NCI-H146 treated with DMSO at 0.1 percent for 48 hours (cell line): ENCODE data around the gene EMID1.

ENCODE experiments used
- DNase-seq: peaks from one replicate; lab custom pipeline; 2025; ENCODE audit not compliant: unreplicated experiment; lab: John Stamatoyannopoulos, UW

The EMID1 gene

GRCh38 chr22:29194184-29194583, 11.5 kb upstream of the EMID1 start:
- DNase-seq, result no peak

DNA sequence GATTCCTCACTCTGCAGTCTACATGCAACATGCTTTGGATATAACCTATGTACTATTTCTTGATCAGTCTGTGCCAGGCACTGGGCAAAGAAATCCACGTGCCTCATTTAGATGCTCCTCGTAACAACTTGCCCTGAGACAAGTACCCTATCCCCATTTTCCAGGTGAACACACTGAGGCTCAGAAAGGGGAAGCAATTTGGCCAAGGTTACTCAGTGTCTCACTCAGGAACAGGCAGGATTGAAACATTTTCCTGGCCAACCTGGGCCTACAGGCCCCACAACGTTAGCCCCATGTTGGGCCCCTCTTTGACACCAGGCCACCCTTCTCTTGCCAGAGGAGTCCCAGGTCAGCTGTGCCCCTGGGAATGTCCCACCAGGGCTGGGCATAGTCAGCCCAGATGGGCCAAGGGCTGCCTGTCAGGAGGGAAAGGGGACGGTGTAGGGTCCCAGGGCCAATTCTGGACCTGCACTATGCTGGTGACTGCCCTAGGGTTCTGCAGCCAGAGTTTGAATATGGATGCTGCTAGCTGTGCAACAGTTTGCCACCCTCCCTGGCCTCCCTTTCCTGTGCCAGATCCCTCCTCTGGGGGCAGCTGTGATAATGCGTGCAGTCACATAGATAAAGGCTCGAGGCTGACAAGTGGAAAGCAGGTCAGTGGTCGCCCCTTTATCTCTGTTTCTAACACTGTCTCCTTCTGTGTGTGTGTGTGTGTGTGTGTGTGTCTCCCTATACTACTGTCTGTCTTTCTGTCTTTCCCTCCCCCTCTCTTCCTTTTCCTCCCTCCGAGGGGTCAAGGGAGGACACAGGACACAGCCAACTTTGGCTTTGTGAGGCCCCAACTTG, 10.4 kb upstream of the EMID1 start:
- DNase-seq, result no peak

DNA sequence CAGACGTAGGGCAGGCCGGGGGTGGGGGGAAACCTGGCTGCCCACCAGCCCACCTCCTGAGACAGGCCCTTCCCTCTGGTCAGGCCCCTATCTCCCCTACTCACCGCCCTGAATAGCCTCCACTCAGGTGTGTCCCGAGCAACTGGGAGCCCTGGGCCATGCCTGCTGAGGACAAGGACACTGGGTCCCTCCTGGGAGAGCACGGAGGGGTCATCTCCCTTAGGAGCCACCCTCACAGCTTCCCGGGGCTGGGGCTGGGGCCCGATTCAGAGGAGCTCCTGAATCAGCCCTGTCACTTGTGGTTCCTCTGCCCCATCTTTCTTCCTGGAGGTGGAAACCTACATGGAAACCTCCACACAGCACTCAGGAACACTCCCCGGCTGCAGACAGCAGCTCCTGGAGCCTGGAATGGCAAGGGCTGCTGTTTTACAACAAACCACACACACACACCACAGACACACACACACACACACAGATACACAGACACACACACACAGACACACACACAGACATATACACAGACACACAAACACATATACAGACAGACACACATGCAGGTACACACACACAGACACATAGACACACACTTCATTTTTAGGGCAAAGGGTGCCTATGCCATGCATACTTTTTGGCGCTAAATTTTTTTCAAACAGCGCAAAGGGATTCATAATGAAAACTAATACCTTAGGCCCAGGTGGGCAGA, 9.6 kb upstream of the EMID1 start:
- DNase-seq, result no peak

DNA sequence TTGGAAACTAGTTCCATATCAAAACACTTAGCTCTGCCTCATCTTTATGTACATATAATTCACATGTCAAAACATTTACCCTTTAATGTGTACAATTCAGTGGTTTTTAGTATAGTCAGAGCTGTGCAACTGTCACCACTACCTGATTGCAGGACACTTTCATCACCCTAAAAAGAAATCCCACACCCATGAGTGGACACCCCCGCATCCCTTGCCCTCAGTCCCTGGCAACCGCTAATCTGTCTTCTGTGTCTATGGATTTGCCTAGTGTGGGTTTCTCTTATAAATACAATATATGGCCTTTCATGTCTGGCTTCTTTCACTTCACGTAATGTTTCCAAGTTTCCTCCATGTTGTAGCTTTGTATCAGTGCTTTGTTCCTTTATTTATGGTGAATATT, 8.6 kb upstream of the EMID1 start:
- no peak for DNase-seq

DNA sequence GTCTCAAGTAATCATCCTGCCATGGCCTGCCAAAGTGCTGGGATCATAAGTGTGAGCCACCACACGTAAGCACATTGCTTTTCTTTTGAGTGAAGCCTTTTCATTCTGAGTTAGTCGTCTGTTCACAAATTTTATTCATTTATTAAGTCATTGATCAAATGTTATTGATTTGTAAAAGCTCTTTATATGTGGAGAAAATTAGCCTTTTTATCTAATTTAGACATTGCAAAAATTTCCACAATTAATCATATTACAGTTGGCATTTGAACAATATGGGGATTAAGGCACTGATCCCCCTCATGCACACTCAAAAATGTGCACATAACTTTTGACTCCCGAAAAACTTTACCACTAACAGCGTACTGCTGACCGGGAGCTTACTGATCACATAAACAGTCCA, 7.5 kb upstream of the EMID1 start:
- no peak for DNase-seq

DNA sequence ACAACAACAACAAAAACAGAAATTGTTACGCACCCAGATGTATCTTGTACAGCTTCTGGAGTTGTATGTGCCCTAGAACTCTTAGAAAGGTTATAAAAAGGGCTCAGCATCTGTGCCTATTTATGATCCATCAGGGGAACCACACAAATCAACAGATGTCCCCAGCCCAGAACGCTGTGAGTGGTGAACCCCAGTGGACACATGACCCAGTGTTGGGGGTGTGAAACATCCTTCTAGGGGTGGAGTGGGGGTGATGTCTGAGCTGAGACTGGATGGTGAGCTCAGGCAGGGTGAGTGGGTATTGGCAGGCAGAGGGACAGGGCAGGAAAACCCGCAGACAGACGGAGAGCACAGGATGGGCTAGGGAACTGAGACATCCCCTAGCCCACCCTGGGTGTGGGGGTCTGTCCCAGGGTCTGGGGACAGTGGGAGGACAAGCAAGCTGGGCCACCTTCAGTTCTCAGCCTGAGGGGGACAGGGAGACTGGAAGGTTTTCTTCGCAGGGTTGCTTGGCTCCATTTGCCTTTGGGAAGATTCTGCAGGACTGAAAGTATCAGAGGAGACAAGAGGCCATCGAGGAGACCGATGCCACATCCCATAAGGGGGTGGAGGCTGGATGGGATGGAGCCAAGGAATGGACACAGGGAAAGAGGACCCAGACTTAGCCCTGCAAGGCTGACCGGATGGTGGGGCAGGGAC, 5.8 kb upstream of the EMID1 start:
- DNase-seq, result no peak

GRCh38 chr22:29200901-29201300, 4.8 kb upstream of the EMID1 start:
- no peak for DNase-seq

GRCh38 chr22:29201782-29202181, 3.9 kb upstream of the EMID1 start:
- DNase-seq, result no peak

DNA sequence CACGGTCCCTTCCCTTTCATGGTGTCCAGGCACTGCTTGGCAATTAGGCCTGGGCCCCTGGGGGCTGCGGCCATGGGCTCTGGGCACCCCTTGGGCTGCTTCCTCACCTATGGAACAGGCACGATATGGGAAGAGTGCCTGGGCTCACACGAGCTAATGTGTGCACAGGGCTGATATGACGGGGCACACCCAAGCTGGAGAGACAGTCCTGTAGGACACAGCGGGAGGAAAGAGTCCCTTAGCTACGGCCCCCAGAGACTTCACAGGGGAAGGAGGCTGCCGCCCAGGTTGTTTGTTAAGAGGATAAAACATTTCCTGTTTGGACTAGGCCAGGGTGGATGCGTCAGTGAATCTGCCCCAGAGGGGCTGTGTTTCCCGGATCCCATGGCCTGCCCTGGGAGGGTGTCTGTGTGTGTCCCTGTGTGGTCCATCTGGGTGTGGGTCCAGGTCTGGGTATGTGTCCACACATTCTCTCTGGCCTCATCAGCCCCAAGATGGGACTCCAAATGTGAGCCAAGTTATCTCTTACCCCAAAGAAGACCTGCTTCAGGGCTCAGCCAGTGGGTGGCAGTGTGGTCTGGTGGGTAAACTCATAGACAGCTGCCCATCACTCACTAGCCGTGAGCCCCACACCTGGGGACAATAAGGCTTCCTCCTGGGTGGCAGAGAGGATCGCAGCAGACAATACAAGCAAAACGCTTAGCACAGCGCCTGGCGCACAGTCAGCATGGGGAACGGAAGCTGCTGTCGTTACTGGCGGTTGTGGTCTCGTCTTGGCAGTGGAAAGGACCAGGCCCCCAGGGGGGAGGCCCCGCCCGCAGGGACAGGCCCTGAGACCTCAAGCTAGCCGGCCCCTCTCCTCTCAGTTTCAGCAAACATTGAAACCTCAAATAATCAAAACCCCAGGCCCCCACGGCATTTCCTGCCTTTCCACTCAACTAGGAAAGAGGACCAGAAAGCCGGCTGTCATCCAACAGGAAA, 3.2 kb upstream of the EMID1 start:
- peak; percentile 35 for DNase-seq

- DNase-seq, result no peak
Observed at GRCh38 chr22:29203488-29204454, 1.9 kb upstream of the EMID1 start.

- DNase-seq, result no peak
Observed at GRCh38 chr22:29204455-29205183, 1.1 kb upstream of the EMID1 start.

DNA sequence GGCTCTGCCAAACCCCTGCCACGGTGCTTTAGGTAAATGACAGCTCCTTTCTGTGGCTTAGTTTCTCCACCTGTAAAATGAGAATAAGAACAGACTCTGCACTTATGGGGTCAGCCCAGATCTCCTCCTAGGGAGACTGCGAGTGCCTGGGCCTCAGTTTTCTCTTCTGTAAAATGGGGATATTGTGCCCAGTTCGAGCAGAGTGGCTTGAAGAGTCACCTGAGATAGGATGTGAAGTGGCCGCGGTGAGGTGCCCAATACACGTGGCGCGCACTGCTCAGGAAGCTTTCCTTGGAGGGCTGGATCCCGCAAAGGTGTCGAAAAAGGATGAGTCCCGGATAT, 473 bp upstream of the EMID1 start:
- DNase-seq, result no peak

DNA sequence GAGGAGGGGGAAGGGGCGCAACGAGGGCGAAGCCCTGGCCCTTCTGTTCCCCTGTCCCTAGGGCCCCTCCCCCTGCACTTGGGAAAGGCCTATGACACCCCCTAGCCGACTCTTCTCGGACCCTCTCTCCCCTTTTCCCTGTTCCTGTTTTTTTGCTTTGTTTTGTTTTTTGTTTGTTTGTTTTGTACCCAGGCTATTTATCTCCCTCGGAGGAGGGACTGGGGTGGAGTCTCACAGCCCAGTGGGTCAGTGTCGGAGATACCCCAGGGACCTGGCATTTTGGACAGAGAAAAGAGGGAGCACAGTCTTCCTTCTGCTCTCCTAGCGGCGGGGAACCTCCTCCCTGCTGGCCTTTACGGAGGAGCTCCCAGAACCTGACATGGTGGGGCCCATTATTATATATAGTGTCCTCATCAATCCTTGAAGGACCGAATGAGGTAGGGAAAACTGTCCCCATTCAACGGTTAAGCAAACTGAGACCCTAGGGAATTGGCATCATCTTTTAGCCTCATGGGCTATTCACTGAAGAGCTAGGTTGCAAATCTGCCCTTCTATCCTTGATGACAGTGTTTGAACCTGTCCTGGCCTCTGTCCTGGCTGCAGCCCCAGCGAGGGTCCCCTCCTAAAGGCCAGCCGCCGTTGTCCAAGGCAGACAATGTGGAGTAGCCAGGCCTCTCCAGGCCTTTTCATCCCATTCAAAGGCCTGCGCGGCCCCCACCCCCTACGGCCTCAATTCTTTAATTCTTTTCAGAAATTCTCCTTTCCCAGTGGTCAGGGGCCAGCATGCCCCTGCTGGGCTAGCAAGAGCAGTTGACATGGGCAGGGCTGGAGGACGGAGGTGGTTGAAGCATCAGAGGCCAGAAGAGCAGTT, 911 bp downstream of the EMID1 start:
- DNase-seq, result no peak

GRCh38 chr22:29207243-29207550, 1.5 kb downstream of the EMID1 start:
- DNase-seq, result no peak

GRCh38 chr22:29207562-29208501, 2.1 kb downstream of the EMID1 start:
- no peak for DNase-seq

DNA sequence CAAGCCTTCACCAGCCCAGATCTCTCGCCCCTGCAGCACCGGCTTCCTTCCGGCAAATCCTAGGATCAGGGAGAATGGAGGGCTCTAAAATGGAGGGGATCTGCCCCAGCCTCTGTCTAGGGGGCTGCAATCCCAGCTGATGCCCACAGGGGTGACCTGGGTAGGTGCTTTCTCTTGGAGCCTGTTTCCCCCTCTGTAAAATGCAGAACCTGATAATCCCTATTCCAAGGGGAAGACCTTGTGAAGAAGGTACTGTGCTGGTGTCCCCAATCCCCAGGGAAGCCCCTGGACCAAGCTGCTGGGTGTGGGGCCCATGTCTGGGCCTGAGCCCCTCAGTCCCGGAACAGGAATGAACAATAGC, 2.8 kb downstream of the EMID1 start:
- DNase-seq, result no peak

- DNase-seq, result no peak
Observed at GRCh38 chr22:29208879-29209623, 3.4 kb downstream of the EMID1 start.
